Ishikawa (cell line): ENCODE data around the gene ZNF157.

Experiments used
- CEBPB ChIP-seq: IDR thresholded peaks from 2 replicates; pipeline ENCODE4 v1.6.1; 2012
- CREB1 ChIP-seq: IDR thresholded peaks from 2 replicates; pipeline ENCODE4 v1.6.1; 2012; ENCODE audit warnings: low read depth
- EGR1 ChIP-seq: IDR thresholded peaks from 2 replicates; pipeline ENCODE4 v1.6.1; 2012
- EP300 ChIP-seq: IDR thresholded peaks from 2 replicates; pipeline ENCODE4 v1.6.1; 2012; ENCODE audit warnings: borderline replicate concordance
- FOXM1 ChIP-seq: IDR thresholded peaks from 2 replicates; pipeline ENCODE4 v1.6.1; 2012; ENCODE audit warnings: low read depth, borderline replicate concordance
- NFIC ChIP-seq: IDR thresholded peaks from 2 replicates; pipeline ENCODE4 v1.6.1; 2012
- RAD21 ChIP-seq: IDR thresholded peaks from 2 replicates; pipeline ENCODE4 v1.6.1; 2012; ENCODE audit warnings: low read depth
- TAF1 ChIP-seq: IDR thresholded peaks from 2 replicates; pipeline ENCODE4 v1.6.1; 2012; ENCODE audit warnings: low read depth, mild to moderate bottlenecking
- TCF12 ChIP-seq: IDR thresholded peaks from 2 replicates; pipeline ENCODE4 v1.6.1; 2012; ENCODE audit warnings: low read depth
- TEAD4 ChIP-seq: IDR thresholded peaks from 2 replicates; pipeline ENCODE4 v1.6.1; 2012
- YY1 ChIP-seq: IDR thresholded peaks from 2 replicates; pipeline ENCODE4 v1.6.1; 2012; ENCODE audit warnings: low read depth
- ZBTB7A ChIP-seq: IDR thresholded peaks from 2 replicates; pipeline ENCODE4 v1.6.1; 2012; ENCODE audit warnings: low read depth
- TF ChIP-seq, protein P1 (sequence below): IDR thresholded peaks from 2 replicates; pipeline ENCODE4 v1.6.1; 2012; ENCODE audit warnings: low read depth, mild to moderate bottlenecking
- TF ChIP-seq, protein P2 (sequence below): IDR thresholded peaks from 2 replicates; pipeline ENCODE4 v1.6.1; 2012
- TF ChIP-seq, protein P3 (sequence below): IDR thresholded peaks from 2 replicates; pipeline ENCODE4 v1.6.1; 2012

The ZNF157 gene

DNA sequence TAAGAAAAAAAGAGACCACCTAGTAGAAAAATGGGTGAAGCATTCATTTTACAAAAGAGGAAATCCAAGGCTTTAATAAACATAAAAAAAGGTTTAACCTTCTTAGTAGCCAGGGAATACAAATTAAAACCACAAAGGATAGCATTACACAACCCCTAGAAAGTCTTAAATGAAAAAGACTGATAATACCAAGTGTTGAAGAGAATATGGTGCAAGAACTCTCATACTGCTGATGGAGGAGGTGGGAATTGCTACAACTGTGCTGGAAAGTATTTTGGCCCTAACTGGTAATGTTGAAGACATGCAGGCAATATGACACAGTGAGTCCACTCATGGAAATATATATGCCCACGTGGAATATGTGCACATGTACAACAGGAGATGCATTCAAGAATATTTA, 90.2 kb downstream of the ZNF157 start:
- no peak for TF ChIP-seq CREB1
- TF ChIP-seq ZBTB7A, result no peak
- no peak for TF ChIP-seq EGR1
- TF ChIP-seq, protein P1, sequence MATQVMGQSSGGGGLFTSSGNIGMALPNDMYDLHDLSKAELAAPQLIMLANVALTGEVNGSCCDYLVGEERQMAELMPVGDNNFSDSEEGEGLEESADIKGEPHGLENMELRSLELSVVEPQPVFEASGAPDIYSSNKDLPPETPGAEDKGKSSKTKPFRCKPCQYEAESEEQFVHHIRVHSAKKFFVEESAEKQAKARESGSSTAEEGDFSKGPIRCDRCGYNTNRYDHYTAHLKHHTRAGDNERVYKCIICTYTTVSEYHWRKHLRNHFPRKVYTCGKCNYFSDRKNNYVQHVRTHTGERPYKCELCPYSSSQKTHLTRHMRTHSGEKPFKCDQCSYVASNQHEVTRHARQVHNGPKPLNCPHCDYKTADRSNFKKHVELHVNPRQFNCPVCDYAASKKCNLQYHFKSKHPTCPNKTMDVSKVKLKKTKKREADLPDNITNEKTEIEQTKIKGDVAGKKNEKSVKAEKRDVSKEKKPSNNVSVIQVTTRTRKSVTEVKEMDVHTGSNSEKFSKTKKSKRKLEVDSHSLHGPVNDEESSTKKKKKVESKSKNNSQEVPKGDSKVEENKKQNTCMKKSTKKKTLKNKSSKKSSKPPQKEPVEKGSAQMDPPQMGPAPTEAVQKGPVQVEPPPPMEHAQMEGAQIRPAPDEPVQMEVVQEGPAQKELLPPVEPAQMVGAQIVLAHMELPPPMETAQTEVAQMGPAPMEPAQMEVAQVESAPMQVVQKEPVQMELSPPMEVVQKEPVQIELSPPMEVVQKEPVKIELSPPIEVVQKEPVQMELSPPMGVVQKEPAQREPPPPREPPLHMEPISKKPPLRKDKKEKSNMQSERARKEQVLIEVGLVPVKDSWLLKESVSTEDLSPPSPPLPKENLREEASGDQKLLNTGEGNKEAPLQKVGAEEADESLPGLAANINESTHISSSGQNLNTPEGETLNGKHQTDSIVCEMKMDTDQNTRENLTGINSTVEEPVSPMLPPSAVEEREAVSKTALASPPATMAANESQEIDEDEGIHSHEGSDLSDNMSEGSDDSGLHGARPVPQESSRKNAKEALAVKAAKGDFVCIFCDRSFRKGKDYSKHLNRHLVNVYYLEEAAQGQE, result no peak
- TF ChIP-seq, protein P2, sequence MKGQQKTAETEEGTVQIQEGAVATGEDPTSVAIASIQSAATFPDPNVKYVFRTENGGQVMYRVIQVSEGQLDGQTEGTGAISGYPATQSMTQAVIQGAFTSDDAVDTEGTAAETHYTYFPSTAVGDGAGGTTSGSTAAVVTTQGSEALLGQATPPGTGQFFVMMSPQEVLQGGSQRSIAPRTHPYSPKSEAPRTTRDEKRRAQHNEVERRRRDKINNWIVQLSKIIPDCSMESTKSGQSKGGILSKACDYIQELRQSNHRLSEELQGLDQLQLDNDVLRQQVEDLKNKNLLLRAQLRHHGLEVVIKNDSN, result no peak
- no peak for TF ChIP-seq TCF12
- TF ChIP-seq EP300, result no peak
- TF ChIP-seq RAD21, result no peak
- no peak for TF ChIP-seq TEAD4
- TF ChIP-seq, protein P3, sequence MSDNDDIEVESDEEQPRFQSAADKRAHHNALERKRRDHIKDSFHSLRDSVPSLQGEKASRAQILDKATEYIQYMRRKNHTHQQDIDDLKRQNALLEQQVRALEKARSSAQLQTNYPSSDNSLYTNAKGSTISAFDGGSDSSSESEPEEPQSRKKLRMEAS, result no peak
- no peak for TF ChIP-seq FOXM1
- no peak for TF ChIP-seq YY1
- TF ChIP-seq TAF1, result no peak
- no peak for TF ChIP-seq NFIC
- no peak for TF ChIP-seq CEBPB
